ENCODE results near the gene SLC39A10.
A peak's percentile ranks its signal among the peaks of the same experiment; 100 is the strongest.

The SLC39A10 gene

GRCh38 chr2:195652911-195653310 is 4.1 kb upstream of the SLC39A10 start:
- H3K4me3 ChIP-seq (ENCODE audit: low read length in 2 of 2), result no peak overlapping the region
- H3K18ac ChIP-seq (ENCODE audit: low read length), result no peak overlapping the region

DNA sequence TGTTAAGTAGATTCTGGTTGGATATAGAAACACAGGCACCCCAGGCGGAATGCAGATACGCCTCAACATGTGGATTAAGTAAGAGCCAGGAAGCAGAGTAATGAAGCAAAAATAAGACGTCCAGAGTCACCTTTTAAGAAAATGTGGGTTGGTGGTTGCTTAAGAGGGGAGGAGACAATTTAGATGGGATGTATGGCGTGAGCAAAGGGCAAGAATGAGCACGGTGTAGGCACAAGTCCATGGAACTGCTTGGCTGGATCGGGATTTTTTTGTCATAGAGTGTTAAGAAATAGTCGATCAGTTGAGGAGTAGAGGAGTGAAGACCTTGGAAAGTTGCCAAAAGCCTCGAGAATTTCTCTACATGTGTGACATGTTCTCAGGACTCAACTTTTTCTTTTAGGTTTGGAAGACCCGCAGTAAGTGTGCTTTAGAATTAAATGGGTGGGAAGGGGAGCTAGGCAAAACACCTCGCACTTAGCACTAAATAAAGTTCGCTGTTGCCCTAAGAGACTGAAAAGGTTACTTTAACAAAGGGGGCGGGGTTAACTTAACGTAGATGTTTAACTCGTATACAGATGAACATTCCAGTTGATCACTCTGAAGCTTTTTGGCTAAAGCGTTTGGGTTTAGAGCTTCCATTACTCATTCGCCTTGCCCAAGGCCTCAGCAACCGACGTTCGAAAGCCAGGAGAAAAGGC is 716 bp upstream of the SLC39A10 start:
- Histone ChIP-seq H3K4me3 (ENCODE audit: low read length in 2 of 2) (peak overlapping the region in 1 of 2 donors; percentile 68), H2BK120ac (ENCODE audit: low read depth, low read length) (no peak overlapping the region), H3K14ac (ENCODE audit: low read length) (no peak overlapping the region), H3K4me2 (ENCODE audit: insufficient read depth, low read length, poor library complexity, severe bottlenecking) (peak overlapping the region; percentile 25), H3K9me3 (replicated peaks in 1 of 2; ENCODE audit: control insufficient read depth in 2 of 2, insufficient read depth in 1 of 2, low read depth in 1 of 2, low read length in 2 of 2) (no peaks in the 10 kb centered on the region), H2BK12ac (ENCODE audit: low read length) (no peak overlapping the region), H2AK5ac (ENCODE audit: low read depth, low read length) (no peak overlapping the region), H2BK5ac (ENCODE audit: low read length) (no peak overlapping the region), H3K79me1 (ENCODE audit: low read depth, low read length) (peaks cover 2% of the 10 kb centered on the region), H4K8ac (ENCODE audit: low read depth, low read length) (no peak overlapping the region), H3K18ac (ENCODE audit: low read length) (no peak overlapping the region), H3K36me3 (replicated peaks in 1 of 2; ENCODE audit: control insufficient read depth in 2 of 2, insufficient read depth in 2 of 2, low read length in 2 of 2) (peaks cover 0 to 11% of the 10 kb centered on the region in 2 donors), H3K9ac (ENCODE audit: low read depth, low read length, poor library complexity) (no peak overlapping the region), H3K4ac (ENCODE audit: low read length) (no peak overlapping the region), H4K91ac (ENCODE audit: low read depth, low read length, poor library complexity) (no peak overlapping the region), H3K23ac (ENCODE audit: low read depth, low read length, poor library complexity) (peak overlapping the region; percentile 98), H3K4me1 (ENCODE audit: control insufficient read depth in 2 of 2, insufficient read depth in 1 of 2, low read depth in 1 of 2, low read length in 2 of 2) (peaks cover 4% of the 10 kb centered on the region in 2 donors), H2AFZ (ENCODE audit: low read length) (peak overlapping the region; percentile 82), H3K27me3 (ENCODE audit: control insufficient read depth in 3 of 3, insufficient read depth in 3 of 3, low read depth in 1 of 3, low read length in 3 of 3) (no peaks in the 10 kb centered on the region), H2BK15ac (ENCODE audit: low read length) (no peak overlapping the region), H3K27ac (replicated peaks; ENCODE audit: low read length) (peak overlapping the region; percentile 42)
- DNase-seq (ENCODE audit: low spot score), result no peak
- no CpG with 5 or more reads among the region's 19 CpGs for WGBS, 2 donors (ENCODE audit: extremely low coverage in 2 of 2, insufficient read length in 2 of 2, insufficient replicate concordance in 1 of 2)

More at GRCh38 chr2:195652911-195653310, 4.1 kb upstream of the SLC39A10 start:
- Histone ChIP-seq H3K4me2 (ENCODE audit: insufficient read depth, low read length, poor library complexity, severe bottlenecking) (no peak overlapping the region), H2AK5ac (ENCODE audit: low read depth, low read length) (no peak overlapping the region), H3K27me3 (ENCODE audit: control insufficient read depth in 3 of 3, insufficient read depth in 3 of 3, low read depth in 1 of 3, low read length in 3 of 3) (no peaks in the 10 kb centered on the region), H3K27ac (replicated peaks; ENCODE audit: low read length) (no peak overlapping the region), H3K4ac (ENCODE audit: low read length) (no peak overlapping the region), H4K91ac (ENCODE audit: low read depth, low read length, poor library complexity) (no peak overlapping the region), H3K4me1 (ENCODE audit: control insufficient read depth in 2 of 2, insufficient read depth in 1 of 2, low read depth in 1 of 2, low read length in 2 of 2) (peaks cover 2 to 4% of the 10 kb centered on the region in 2 donors), H2BK120ac (ENCODE audit: low read depth, low read length) (no peak overlapping the region), H3K9ac (ENCODE audit: low read depth, low read length, poor library complexity) (no peak overlapping the region), H3K36me3 (replicated peaks in 1 of 2; ENCODE audit: control insufficient read depth in 2 of 2, insufficient read depth in 2 of 2, low read length in 2 of 2) (no peaks in the 10 kb centered on the region), H3K23ac (ENCODE audit: low read depth, low read length, poor library complexity) (no peak overlapping the region), H4K8ac (ENCODE audit: low read depth, low read length) (no peak overlapping the region), H3K9me3 (replicated peaks in 1 of 2; ENCODE audit: control insufficient read depth in 2 of 2, insufficient read depth in 1 of 2, low read depth in 1 of 2, low read length in 2 of 2) (no peaks in the 10 kb centered on the region), H3K79me1 (ENCODE audit: low read depth, low read length) (peaks cover 2% of the 10 kb centered on the region), H2BK12ac (ENCODE audit: low read length) (no peak overlapping the region), H2BK5ac (ENCODE audit: low read length) (no peak overlapping the region), H2AFZ (ENCODE audit: low read length) (no peak overlapping the region), H2BK15ac (ENCODE audit: low read length) (no peak overlapping the region), H3K14ac (ENCODE audit: low read length) (no peak overlapping the region)
- DNase-seq (ENCODE audit: low spot score), result no peak

DNA sequence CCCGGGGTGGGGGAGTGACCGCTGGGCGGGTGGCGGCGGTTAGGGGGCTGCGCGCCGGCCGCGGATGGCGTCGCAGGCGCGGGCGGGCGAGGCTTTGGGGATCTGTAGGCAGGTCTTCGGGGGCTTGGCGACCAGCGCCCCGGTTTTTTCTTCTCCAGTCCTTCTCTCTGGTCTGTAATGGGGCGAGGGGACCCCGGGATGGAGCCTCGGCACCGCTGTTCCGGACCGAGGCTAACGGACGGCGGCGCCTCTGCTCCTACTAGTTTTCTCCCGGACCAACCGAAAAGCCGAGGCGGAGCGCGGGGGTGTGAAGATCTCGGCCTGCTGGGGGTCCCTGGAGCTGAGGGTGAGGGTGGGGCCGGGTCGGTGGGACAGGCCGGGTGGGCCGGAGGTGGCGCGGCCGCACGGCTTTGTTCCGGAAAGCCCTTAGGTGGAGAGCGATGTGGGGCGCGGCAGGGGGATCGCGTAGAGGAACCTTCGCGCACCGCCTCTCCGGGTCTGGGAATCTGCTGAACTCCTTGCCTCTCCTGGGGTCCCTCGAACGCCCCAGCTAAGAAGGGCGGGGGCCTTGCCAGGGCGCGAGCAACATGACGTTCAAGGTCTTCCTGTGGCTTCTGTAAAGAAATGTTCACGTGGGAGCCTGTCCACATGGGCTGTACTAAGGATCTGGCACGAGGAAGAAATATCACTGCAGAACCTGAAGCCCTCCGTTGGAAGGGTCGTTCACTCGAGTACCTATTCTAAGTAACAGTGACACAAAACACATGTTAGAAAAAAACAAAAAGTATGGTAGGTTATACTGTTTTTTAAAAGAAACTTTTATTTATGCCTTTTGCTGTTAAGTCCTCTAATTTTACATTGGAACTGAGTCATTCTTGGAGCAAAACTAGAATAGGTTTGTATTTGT is 861 bp downstream of the SLC39A10 start:
- peaks cover 2% of the 10 kb centered on the region for H3K79me1 ChIP-seq (ENCODE audit: low read depth, low read length)
- peak overlapping the region; percentile 68 to 98 for H3K4me3 ChIP-seq (ENCODE audit: low read length in 2 of 2)
- DNase-seq (ENCODE audit: low spot score), result peak; percentile 35
- peak overlapping the region; percentile 100 for H3K18ac ChIP-seq (ENCODE audit: low read length)
- H3K27me3 ChIP-seq (ENCODE audit: control insufficient read depth in 3 of 3, insufficient read depth in 3 of 3, low read depth in 1 of 3, low read length in 3 of 3), result no peaks in the 10 kb centered on the region
- H3K14ac ChIP-seq (ENCODE audit: low read length), result peak overlapping the region; percentile 97
- H2BK15ac ChIP-seq (ENCODE audit: low read length), result no peak overlapping the region
- H2BK120ac ChIP-seq (ENCODE audit: low read depth, low read length), result no peak overlapping the region
- H3K9ac ChIP-seq (ENCODE audit: low read depth, low read length, poor library complexity), result peak overlapping the region; percentile 98
- no peak overlapping the region for H2BK12ac ChIP-seq (ENCODE audit: low read length)
- H4K91ac ChIP-seq (ENCODE audit: low read depth, low read length, poor library complexity), result peak overlapping the region; percentile 72
- H2AFZ ChIP-seq (ENCODE audit: low read length), result peak overlapping the region; percentile 90
- H2AK5ac ChIP-seq (ENCODE audit: low read depth, low read length), result peak overlapping the region; percentile 94
- no CpG with 5 or more reads among the region's 66 CpGs for WGBS, 2 donors (ENCODE audit: extremely low coverage in 2 of 2, insufficient read length in 2 of 2, insufficient replicate concordance in 1 of 2)
- peak overlapping the region; percentile 98 for H3K23ac ChIP-seq (ENCODE audit: low read depth, low read length, poor library complexity)
- H3K4me1 ChIP-seq (ENCODE audit: control insufficient read depth in 2 of 2, insufficient read depth in 1 of 2, low read depth in 1 of 2, low read length in 2 of 2), result peaks cover 4 to 5% of the 10 kb centered on the region in 2 donors
- no peaks in the 10 kb centered on the region for H3K9me3 ChIP-seq (replicated peaks in 1 of 2; ENCODE audit: control insufficient read depth in 2 of 2, insufficient read depth in 1 of 2, low read depth in 1 of 2, low read length in 2 of 2)
- H2BK5ac ChIP-seq (ENCODE audit: low read length), result peak overlapping the region; percentile 99
- peak overlapping the region; percentile 43 for H3K4me2 ChIP-seq (ENCODE audit: insufficient read depth, low read length, poor library complexity, severe bottlenecking)
- no peak overlapping the region for H3K4ac ChIP-seq (ENCODE audit: low read length)
- peaks cover 0 to 11% of the 10 kb centered on the region in 2 donors for H3K36me3 ChIP-seq (replicated peaks in 1 of 2; ENCODE audit: control insufficient read depth in 2 of 2, insufficient read depth in 2 of 2, low read length in 2 of 2)
- H4K8ac ChIP-seq (ENCODE audit: low read depth, low read length), result peak overlapping the region; percentile 43
- H3K27ac ChIP-seq (replicated peaks; ENCODE audit: low read length), result peak overlapping the region; percentile 83

DNA sequence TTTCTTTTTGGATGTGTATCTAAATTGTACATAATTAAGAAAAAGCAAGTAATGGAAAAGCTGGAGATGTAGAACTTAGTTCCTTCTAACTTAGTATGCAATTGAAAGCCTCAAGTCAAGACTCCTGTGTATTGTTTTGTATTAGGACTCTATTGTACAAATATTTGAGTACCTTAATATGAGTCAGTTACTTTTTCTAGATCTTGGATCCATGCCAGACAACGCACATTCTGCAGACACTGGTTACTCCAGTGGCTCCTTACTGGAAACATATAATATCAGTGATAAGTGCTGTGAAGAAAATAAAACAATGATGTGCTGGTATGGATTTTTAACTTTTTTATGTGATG is 1.5 kb downstream of the SLC39A10 start:
- H2BK5ac ChIP-seq (ENCODE audit: low read length), result no peak overlapping the region
- no peak overlapping the region for H2BK12ac ChIP-seq (ENCODE audit: low read length)
- no peak overlapping the region for H2AFZ ChIP-seq (ENCODE audit: low read length)
- H4K91ac ChIP-seq (ENCODE audit: low read depth, low read length, poor library complexity), result no peak overlapping the region
- no peak for DNase-seq (ENCODE audit: low spot score)
- no peak overlapping the region for H3K9ac ChIP-seq (ENCODE audit: low read depth, low read length, poor library complexity)
- peaks cover 0 to 11% of the 10 kb centered on the region in 2 donors for H3K36me3 ChIP-seq (replicated peaks in 1 of 2; ENCODE audit: control insufficient read depth in 2 of 2, insufficient read depth in 2 of 2, low read length in 2 of 2)
- H3K4ac ChIP-seq (ENCODE audit: low read length), result no peak overlapping the region
- no peak overlapping the region for H3K14ac ChIP-seq (ENCODE audit: low read length)
- peaks cover 2% of the 10 kb centered on the region for H3K79me1 ChIP-seq (ENCODE audit: low read depth, low read length)
- no peak overlapping the region for H3K27ac ChIP-seq (replicated peaks; ENCODE audit: low read length)
- H3K4me1 ChIP-seq (ENCODE audit: control insufficient read depth in 2 of 2, insufficient read depth in 1 of 2, low read depth in 1 of 2, low read length in 2 of 2), result peaks cover 4 to 5% of the 10 kb centered on the region in 2 donors
- peak overlapping the region; percentile 47 for H3K4me2 ChIP-seq (ENCODE audit: insufficient read depth, low read length, poor library complexity, severe bottlenecking)
- no CpG with 5 or more reads among the region's 1 CpG for WGBS, 2 donors (ENCODE audit: extremely low coverage in 2 of 2, insufficient read length in 2 of 2, insufficient replicate concordance in 1 of 2)
- peak overlapping the region; percentile 31 to 68 for H3K4me3 ChIP-seq (ENCODE audit: low read length in 2 of 2)
- no peak overlapping the region for H4K8ac ChIP-seq (ENCODE audit: low read depth, low read length)
- H3K23ac ChIP-seq (ENCODE audit: low read depth, low read length, poor library complexity), result no peak overlapping the region
- no peak overlapping the region for H3K18ac ChIP-seq (ENCODE audit: low read length)
- H2BK120ac ChIP-seq (ENCODE audit: low read depth, low read length), result no peak overlapping the region
- no peaks in the 10 kb centered on the region for H3K9me3 ChIP-seq (replicated peaks in 1 of 2; ENCODE audit: control insufficient read depth in 2 of 2, insufficient read depth in 1 of 2, low read depth in 1 of 2, low read length in 2 of 2)
- H2BK15ac ChIP-seq (ENCODE audit: low read length), result no peak overlapping the region
- no peak overlapping the region for H2AK5ac ChIP-seq (ENCODE audit: low read depth, low read length)
- H3K27me3 ChIP-seq (ENCODE audit: control insufficient read depth in 3 of 3, insufficient read depth in 3 of 3, low read depth in 1 of 3, low read length in 3 of 3), result no peaks in the 10 kb centered on the region
